Measurements from ENCODE around the gene IRF2BP1. TPM values are rescaled to one million over a fixed set of nuclear protein-coding genes. Genes with fewer than 3 reads are reported as not detected.

IRF2BP1 gene, protein sequence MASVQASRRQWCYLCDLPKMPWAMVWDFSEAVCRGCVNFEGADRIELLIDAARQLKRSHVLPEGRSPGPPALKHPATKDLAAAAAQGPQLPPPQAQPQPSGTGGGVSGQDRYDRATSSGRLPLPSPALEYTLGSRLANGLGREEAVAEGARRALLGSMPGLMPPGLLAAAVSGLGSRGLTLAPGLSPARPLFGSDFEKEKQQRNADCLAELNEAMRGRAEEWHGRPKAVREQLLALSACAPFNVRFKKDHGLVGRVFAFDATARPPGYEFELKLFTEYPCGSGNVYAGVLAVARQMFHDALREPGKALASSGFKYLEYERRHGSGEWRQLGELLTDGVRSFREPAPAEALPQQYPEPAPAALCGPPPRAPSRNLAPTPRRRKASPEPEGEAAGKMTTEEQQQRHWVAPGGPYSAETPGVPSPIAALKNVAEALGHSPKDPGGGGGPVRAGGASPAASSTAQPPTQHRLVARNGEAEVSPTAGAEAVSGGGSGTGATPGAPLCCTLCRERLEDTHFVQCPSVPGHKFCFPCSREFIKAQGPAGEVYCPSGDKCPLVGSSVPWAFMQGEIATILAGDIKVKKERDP
- total RNA-seq, result 10 to 100 TPM; 18.3 to 57.0 (median 37.6) TPM
- 10 to 100 TPM in 2 of 3 donors, 1 to 10 TPM in 1; 3.8 to 23.0 (median 18.3) TPM for polyA plus RNA-seq
- long read RNA-seq, donor 1, transcript IRF2BP1-201 (1 exons, 2,564 nt), result major isoform, 10 of 10 reads
- long read RNA-seq, donor 1, partial matches to known transcripts, result 0 of 10 reads
- long read RNA-seq, donor 1, other reads (novel, unspliced or antisense), result 0 of 10 reads
- long read RNA-seq, donor 2, transcript IRF2BP1-201 (1 exons, 2,564 nt), result major isoform, 13 of 13 reads
- long read RNA-seq, donor 2, partial matches to known transcripts, result 0 of 13 reads
- long read RNA-seq, donor 2, other reads (novel, unspliced or antisense), result 0 of 13 reads
- long read RNA-seq, donor 3, transcript IRF2BP1-201 (1 exons, 2,564 nt), result major isoform, 10 of 10 reads
- long read RNA-seq, donor 3, partial matches to known transcripts, result 0 of 10 reads
- long read RNA-seq, donor 3, other reads (novel, unspliced or antisense), result 0 of 10 reads
- long read RNA-seq, donor 4, result 0 reads
- long read RNA-seq, donor 5, transcript IRF2BP1-201 (1 exons, 2,564 nt), result major isoform, 143 of 143 reads
- long read RNA-seq, donor 5, partial matches to known transcripts, result 0 of 143 reads
- long read RNA-seq, donor 5, other reads (novel, unspliced or antisense), result 0 of 143 reads
- long read RNA-seq, donor 6, partial matches to known transcripts, result 0 of 1 reads
- long read RNA-seq, donor 6, other reads (novel, unspliced or antisense), result 0 of 1 reads
- long read RNA-seq, donor 7, transcript IRF2BP1-201 (1 exons, 2,564 nt), result major isoform, 13 of 13 reads
- long read RNA-seq, donor 7, partial matches to known transcripts, result 0 of 13 reads
- long read RNA-seq, donor 7, other reads (novel, unspliced or antisense), result 0 of 13 reads
- long read RNA-seq, donor 8, transcript IRF2BP1-201 (1 exons, 2,564 nt), result major isoform, 24 of 24 reads
- long read RNA-seq, donor 8, partial matches to known transcripts, result 0 of 24 reads
- long read RNA-seq, donor 8, other reads (novel, unspliced or antisense), result 0 of 24 reads
- long read RNA-seq, donor 9, transcript IRF2BP1-201 (1 exons, 2,564 nt), result major isoform, 10 of 10 reads
- long read RNA-seq, donor 9, partial matches to known transcripts, result 0 of 10 reads
- long read RNA-seq, donor 9, other reads (novel, unspliced or antisense), result 0 of 10 reads
- long read RNA-seq, donor 10, transcript IRF2BP1-201 (1 exons, 2,564 nt), result major isoform, 17 of 17 reads
- long read RNA-seq, donor 10, partial matches to known transcripts, result 0 of 17 reads
- long read RNA-seq, donor 10, other reads (novel, unspliced or antisense), result 0 of 17 reads

DNA sequence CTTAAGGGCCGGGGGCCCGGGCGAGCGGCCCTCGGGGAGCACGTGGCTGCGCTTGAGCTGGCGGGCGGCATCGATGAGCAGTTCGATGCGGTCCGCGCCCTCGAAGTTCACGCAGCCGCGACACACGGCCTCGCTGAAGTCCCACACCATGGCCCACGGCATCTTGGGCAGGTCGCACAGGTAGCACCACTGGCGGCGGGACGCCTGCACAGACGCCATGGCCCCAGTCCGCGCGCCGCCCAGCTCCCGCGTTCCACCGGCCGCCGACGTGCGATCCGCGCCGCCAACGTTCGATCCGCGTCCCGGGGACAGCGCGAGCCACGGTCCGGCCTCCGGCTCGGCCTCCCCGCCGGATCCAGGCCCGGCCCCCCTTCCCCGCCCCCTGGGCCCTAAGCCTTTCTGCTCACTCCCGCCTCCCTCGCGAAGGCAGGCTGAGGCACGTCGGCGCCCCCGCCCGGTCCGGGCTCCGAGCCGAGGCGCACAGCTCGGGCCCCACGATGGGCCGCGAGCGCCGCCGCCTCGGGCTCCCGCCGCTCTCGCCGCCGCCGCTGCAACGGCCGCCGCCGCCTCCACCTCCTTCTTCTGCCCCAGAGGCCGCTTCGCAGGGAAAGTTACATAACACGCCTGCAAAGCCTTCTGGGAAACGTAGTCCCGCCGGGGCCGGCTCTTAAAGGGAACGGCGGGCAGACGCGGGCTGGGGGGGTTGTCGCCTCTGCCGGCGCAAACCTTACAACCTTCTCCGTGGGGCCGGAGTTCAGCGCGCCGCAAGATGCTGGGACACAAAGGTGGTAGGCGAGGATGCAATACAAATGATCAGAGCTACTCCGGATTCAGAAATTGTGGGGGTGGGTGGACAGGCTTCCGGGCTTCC, at the start of gene IRF2BP1:
IRF2BP1 (minus strand) TSS at position 586 of the 871 bp plus-strand sequence; CDS start at position 219, 367 bp downstream.
- intact Hi-C loops (cut with DNase I), result no loop called here
- Histone ChIP-seq H3K36me3 (replicated peaks in 1 of 2) (peaks cover 0 to 15% of the 10 kb centered on the region in 2 donors), H3K4me1 (replicated peaks in 1 of 2) (peaks cover 4 to 41% of the 10 kb centered on the region in 2 donors), H3K27me3 (no peaks in the 10 kb centered on the region), H3K9me3 (replicated peaks in 1 of 3) (no peaks in the 10 kb centered on the region), H3K4me3 (peak within 1 kb of the TSS in 3 of 4 donors; percentile 53 to 81 (median 78)), H3K27ac (peak within 1 kb of the TSS; percentile 64 to 92 (median 88))
- WGBS, 4 donors, result 0 to 1% (median 0%) methylated on average over 21 to 107 of the region's 107 CpGs
- peak; percentile 93 to 96 (median 95) for DNase-seq
- TF ChIP-seq CTCF (IDR thresholded peaks at IDR 0.05) (no peak), POLR2A (IDR thresholded peaks at IDR 0.05) (peak; percentile 69 to 90)

DNA sequence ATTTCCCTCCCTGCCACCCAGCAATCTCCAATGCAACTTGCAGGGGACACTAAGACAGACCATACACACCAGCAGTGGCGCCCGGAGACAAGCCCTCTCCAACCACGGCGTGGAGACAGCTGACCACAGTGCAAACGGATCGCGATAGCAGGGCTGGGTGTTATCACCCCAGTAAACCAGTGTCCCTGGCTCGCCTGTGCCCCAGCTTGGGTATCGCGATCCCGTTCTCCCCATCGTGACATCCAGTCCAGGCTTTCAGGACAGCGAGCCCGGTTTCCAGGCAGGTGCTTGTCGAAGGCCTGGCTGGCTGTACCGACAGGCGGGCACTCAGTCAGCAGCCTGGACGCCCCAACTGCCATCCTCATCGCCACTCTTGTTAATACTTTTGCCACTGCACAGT, 49.3 kb upstream of the IRF2BP1 start:
- Histone ChIP-seq H3K27me3 (peaks cover 4% of the 10 kb centered on the region), H3K27ac (no peak overlapping the region), H3K36me3 (replicated peaks in 1 of 2) (no peaks in the 10 kb centered on the region), H3K9me3 (replicated peaks in 1 of 3) (no peaks in the 10 kb centered on the region), H3K4me3 (no peak overlapping the region), H3K4me1 (replicated peaks in 1 of 2) (no peaks in the 10 kb centered on the region)
- no peak for TF ChIP-seq CTCF (IDR thresholded peaks at IDR 0.05)
- TF ChIP-seq POLR2A (IDR thresholded peaks at IDR 0.05), result no peak
- no peak for DNase-seq
- intact Hi-C loops (cut with DNase I), result no loop called here
- WGBS, 4 donors, result 56 to 67% (median 63%) methylated on average over 13 to 19 of the region's 19 CpGs

- Histone ChIP-seq H3K27me3 (peaks cover 3% of the 10 kb centered on the region), H3K4me1 (replicated peaks in 1 of 2) (no peaks in the 10 kb centered on the region), H3K27ac (no peak overlapping the region), H3K9me3 (replicated peaks in 1 of 3) (no peaks in the 10 kb centered on the region), H3K4me3 (no peak overlapping the region), H3K36me3 (replicated peaks in 1 of 2) (no peaks in the 10 kb centered on the region)
- 33 to 38% (median 34%) methylated on average over 17 to 19 of the region's 19 CpGs for WGBS, 4 donors
- no peak for TF ChIP-seq POLR2A (IDR thresholded peaks at IDR 0.05)
- no peak for TF ChIP-seq CTCF (IDR thresholded peaks at IDR 0.05)
- intact Hi-C loops (cut with DNase I), result no loop called here
- DNase-seq, result no peak
Observed at GRCh38 chr19:45934551-45935230, 48.8 kb upstream of the IRF2BP1 start.

Data from adrenal gland (tissue), 19 donors.